Measurements from ENCODE around the gene PURB. TPM values are rescaled to one million over a fixed set of nuclear protein-coding genes. Genes with fewer than 3 reads are reported as not detected.

Gene PURB
- total RNA-seq, 1 donor from 2014 or later: 18.2 TPM

- TF ChIP-seq CTCF (IDR thresholded peaks at IDR 0.05; ENCODE audit: insufficient read depth, low read length, severe bottlenecking): no peak
- Histone ChIP-seq H3K36me3 (ENCODE audit: control insufficient read depth, insufficient read depth, low read length) (no peaks in the 10 kb centered on the region), H3K4me3 (ENCODE audit: low read depth, low read length) (no peak overlapping the region), H3K27me3 (ENCODE audit: control insufficient read depth, insufficient read depth, low read length) (no peaks in the 10 kb centered on the region)
- DNase-seq (ENCODE audit: low read depth) (no peak), FAIRE-seq (no peak)
Observed at GRCh38 chr7:44909596-44910389, 24.5 kb upstream of the PURB start.

GRCh38 chr7:44906965-44907364, 21.6 kb upstream of the PURB start:
- DNase-seq (ENCODE audit: low read depth) (no peak), FAIRE-seq (no peak)
- no peak for TF ChIP-seq CTCF (IDR thresholded peaks at IDR 0.05; ENCODE audit: insufficient read depth, low read length, severe bottlenecking)
- no peak overlapping the region for H3K4me3 ChIP-seq (ENCODE audit: low read depth, low read length)
- no peaks in the 10 kb centered on the region for H3K36me3 ChIP-seq (ENCODE audit: control insufficient read depth, insufficient read depth, low read length)
- no peaks in the 10 kb centered on the region for H3K27me3 ChIP-seq (ENCODE audit: control insufficient read depth, insufficient read depth, low read length)

- FAIRE-seq (peak; percentile 18), DNase-seq (ENCODE audit: low read depth) (no peak)
- Histone ChIP-seq H3K4me3 (ENCODE audit: low read depth, low read length) (no peak overlapping the region), H3K27me3 (ENCODE audit: control insufficient read depth, insufficient read depth, low read length) (no peaks in the 10 kb centered on the region), H3K36me3 (ENCODE audit: control insufficient read depth, insufficient read depth, low read length) (no peaks in the 10 kb centered on the region)
- TF ChIP-seq CTCF (IDR thresholded peaks at IDR 0.05; ENCODE audit: insufficient read depth, low read length, severe bottlenecking): no peak
Observed at GRCh38 chr7:44905002-44905635, 19.8 kb upstream of the PURB start.

GRCh38 chr7:44899443-44899842, 14.1 kb upstream of the PURB start:
- DNase-seq (ENCODE audit: low read depth): no peak
- no peak for FAIRE-seq

GRCh38 chr7:44898039-44898438, 12.7 kb upstream of the PURB start:
- Histone ChIP-seq H3K27me3 (ENCODE audit: control insufficient read depth, insufficient read depth, low read length) (no peaks in the 10 kb centered on the region), H3K36me3 (ENCODE audit: control insufficient read depth, insufficient read depth, low read length) (no peaks in the 10 kb centered on the region), H3K4me3 (ENCODE audit: low read depth, low read length) (no peak overlapping the region)
- DNase-seq (ENCODE audit: low read depth) (no peak), FAIRE-seq (no peak)
- no peak for TF ChIP-seq CTCF (IDR thresholded peaks at IDR 0.05; ENCODE audit: insufficient read depth, low read length, severe bottlenecking)

More at GRCh38 chr7:44899443-44899842, 14.1 kb upstream of the PURB start:
- TF ChIP-seq CTCF (IDR thresholded peaks at IDR 0.05; ENCODE audit: insufficient read depth, low read length, severe bottlenecking): no peak
- Histone ChIP-seq H3K36me3 (ENCODE audit: control insufficient read depth, insufficient read depth, low read length) (no peaks in the 10 kb centered on the region), H3K27me3 (ENCODE audit: control insufficient read depth, insufficient read depth, low read length) (no peaks in the 10 kb centered on the region), H3K4me3 (ENCODE audit: low read depth, low read length) (no peak overlapping the region)

All from bronchial epithelial cell (primary cell).